Measurements from ENCODE around the gene TLDC2.
A peak's percentile ranks its signal among the peaks of the same experiment; 100 is the strongest.
"Not testable (repeated sequence)": the region's sequence is repeated elsewhere in the genome, so short reads cannot be mapped to it uniquely, and the experiment has no call there.

The TLDC2 gene

GRCh38 chr20:36872852-36873251 is 3.1 kb upstream of the TLDC2 start:
- Mint-ChIP-seq H3K36me3 (ENCODE audit: low read depth) (no peaks in the 10 kb centered on the region), H3K27me3 (no peaks in the 10 kb centered on the region), H3K4me3 (no peak overlapping the region), H3K27ac (no peak overlapping the region), H3K4me1 (ENCODE audit: low read depth) (no peaks in the 10 kb centered on the region), H3K9me3 (no peaks in the 10 kb centered on the region)
- no peak for DNase-seq

GRCh38 chr20:36873498-36874189 is 2.3 kb upstream of the TLDC2 start:
- Mint-ChIP-seq H3K27ac (no peak overlapping the region), H3K4me1 (ENCODE audit: low read depth) (no peaks in the 10 kb centered on the region), H3K36me3 (ENCODE audit: low read depth) (no peaks in the 10 kb centered on the region), H3K9me3 (no peaks in the 10 kb centered on the region), H3K27me3 (no peaks in the 10 kb centered on the region), H3K4me3 (no peak overlapping the region)
- DNase-seq, result no peak

- H3K4me3 Mint-ChIP-seq; H3K27ac Mint-ChIP-seq; H3K36me3 Mint-ChIP-seq (ENCODE audit: low read depth): not testable (repeated sequence)
Measured at GRCh38 chr20:36875093-36875492, 845 bp upstream of the TLDC2 start.

GRCh38 chr20:36876473-36876833 is 515 bp downstream of the TLDC2 start:
- Mint-ChIP-seq H3K4me1 (ENCODE audit: low read depth) (peaks cover under 1% of the 10 kb centered on the region), H3K36me3 (ENCODE audit: low read depth) (no peaks in the 10 kb centered on the region), H3K27me3 (no peaks in the 10 kb centered on the region), H3K27ac (no peak overlapping the region), H3K9me3 (no peaks in the 10 kb centered on the region), H3K4me3 (no peak overlapping the region)
- no peak for DNase-seq

More at GRCh38 chr20:36875093-36875492, 845 bp upstream of the TLDC2 start:
- not testable (repeated sequence) for H3K9me3 Mint-ChIP-seq; H3K4me1 Mint-ChIP-seq (ENCODE audit: low read depth); H3K27me3 Mint-ChIP-seq; DNase-seq

- Mint-ChIP-seq H3K27me3 (no peaks in the 10 kb centered on the region), H3K36me3 (ENCODE audit: low read depth) (no peaks in the 10 kb centered on the region), H3K4me3 (no peak overlapping the region), H3K4me1 (ENCODE audit: low read depth) (peaks cover 7% of the 10 kb centered on the region), H3K9me3 (no peaks in the 10 kb centered on the region), H3K27ac (no peak overlapping the region)
- DNase-seq, result no peak
Measured at GRCh38 chr20:36878941-36879340, 3.0 kb downstream of the TLDC2 start.

- Mint-ChIP-seq H3K9me3 (no peaks in the 10 kb centered on the region), H3K27me3 (no peaks in the 10 kb centered on the region), H3K4me1 (ENCODE audit: low read depth) (peaks cover 7% of the 10 kb centered on the region), H3K4me3 (no peak overlapping the region), H3K27ac (no peak overlapping the region), H3K36me3 (ENCODE audit: low read depth) (no peaks in the 10 kb centered on the region)
- no peak for DNase-seq
Measured at GRCh38 chr20:36880741-36881250, 4.9 kb downstream of the TLDC2 start.

GRCh38 chr20:36881331-36881730 is 5.4 kb downstream of the TLDC2 start:
- H3K27ac Mint-ChIP-seq, result no peak overlapping the region
- no peak overlapping the region for H3K4me3 Mint-ChIP-seq
- H3K9me3 Mint-ChIP-seq, result no peaks in the 10 kb centered on the region
- no peaks in the 10 kb centered on the region for H3K27me3 Mint-ChIP-seq
- H3K4me1 Mint-ChIP-seq (ENCODE audit: low read depth), result peaks cover 7% of the 10 kb centered on the region
- DNase-seq, result no peak
- no peaks in the 10 kb centered on the region for H3K36me3 Mint-ChIP-seq (ENCODE audit: low read depth)

GRCh38 chr20:36881888-36882287 is 6.0 kb downstream of the TLDC2 start:
- Mint-ChIP-seq H3K4me3 (no peak overlapping the region), H3K27me3 (no peaks in the 10 kb centered on the region), H3K9me3 (no peaks in the 10 kb centered on the region), H3K36me3 (ENCODE audit: low read depth) (no peaks in the 10 kb centered on the region), H3K4me1 (ENCODE audit: low read depth) (peaks cover 11% of the 10 kb centered on the region), H3K27ac (peak overlapping the region; percentile 12)
- no peak for DNase-seq

GRCh38 chr20:36883977-36884535 is 8.1 kb downstream of the TLDC2 start:
- DNase-seq, result no peak
- Mint-ChIP-seq H3K4me1 (ENCODE audit: low read depth) (peaks cover 17% of the 10 kb centered on the region), H3K27ac (no peak overlapping the region), H3K36me3 (ENCODE audit: low read depth) (no peaks in the 10 kb centered on the region), H3K4me3 (no peak overlapping the region), H3K9me3 (no peaks in the 10 kb centered on the region), H3K27me3 (no peaks in the 10 kb centered on the region)

- no peaks in the 10 kb centered on the region for H3K27me3 Mint-ChIP-seq
Measured at GRCh38 chr20:36885356-36885755, 9.4 kb downstream of the TLDC2 start.

GRCh38 chr20:36886859-36887751 is 11.2 kb downstream of the TLDC2 start:
- H3K9me3 Mint-ChIP-seq, result no peaks in the 10 kb centered on the region
- H3K36me3 Mint-ChIP-seq (ENCODE audit: low read depth), result peaks cover 23% of the 10 kb centered on the region
- H3K27ac Mint-ChIP-seq, result peak overlapping the region; percentile 63
- no peaks in the 10 kb centered on the region for H3K27me3 Mint-ChIP-seq
- DNase-seq, result peak; percentile 90
- H3K4me3 Mint-ChIP-seq, result no peak overlapping the region
- H3K4me1 Mint-ChIP-seq (ENCODE audit: low read depth), result peaks cover 18% of the 10 kb centered on the region

More at GRCh38 chr20:36885356-36885755, 9.4 kb downstream of the TLDC2 start:
- Mint-ChIP-seq H3K27ac (no peak overlapping the region), H3K9me3 (no peaks in the 10 kb centered on the region), H3K4me3 (no peak overlapping the region), H3K4me1 (ENCODE audit: low read depth) (peaks cover 24% of the 10 kb centered on the region), H3K36me3 (ENCODE audit: low read depth) (peaks cover 9% of the 10 kb centered on the region)
- no peak for DNase-seq

- Mint-ChIP-seq H3K4me1 (ENCODE audit: low read depth) (peaks cover 18% of the 10 kb centered on the region), H3K27me3 (no peaks in the 10 kb centered on the region), H3K36me3 (ENCODE audit: low read depth) (peaks cover 29% of the 10 kb centered on the region), H3K9me3 (no peaks in the 10 kb centered on the region), H3K4me3 (no peak overlapping the region), H3K27ac (no peak overlapping the region)
- no peak for DNase-seq
Measured at GRCh38 chr20:36887752-36888090, 11.8 kb downstream of the TLDC2 start.

GRCh38 chr20:36888880-36889516 is 13.1 kb downstream of the TLDC2 start:
- Mint-ChIP-seq H3K27ac (peak overlapping the region; percentile 85), H3K4me3 (no peak overlapping the region), H3K9me3 (no peaks in the 10 kb centered on the region), H3K4me1 (ENCODE audit: low read depth) (peaks cover 18% of the 10 kb centered on the region), H3K27me3 (no peaks in the 10 kb centered on the region), H3K36me3 (ENCODE audit: low read depth) (peaks cover 42% of the 10 kb centered on the region)
- no peak for DNase-seq

GRCh38 chr20:36890586-36890985 is 14.6 kb downstream of the TLDC2 start:
- DNase-seq, result no peak
- peaks cover 22% of the 10 kb centered on the region for H3K4me1 Mint-ChIP-seq (ENCODE audit: low read depth)
- no peaks in the 10 kb centered on the region for H3K27me3 Mint-ChIP-seq
- H3K4me3 Mint-ChIP-seq, result no peak overlapping the region
- peaks cover 54% of the 10 kb centered on the region for H3K36me3 Mint-ChIP-seq (ENCODE audit: low read depth)
- H3K9me3 Mint-ChIP-seq, result no peaks in the 10 kb centered on the region
- H3K27ac Mint-ChIP-seq, result peak overlapping the region; percentile 85
